Activated CD8-positive, alpha-beta memory T cell treated with anti-CD3 and anti-CD28 coated beads, Interleukin-2, amount 50 U/mL, for 4 hours (primary cell): ENCODE data around the gene IL15.
"Not testable (repeated sequence)": the region's sequence is repeated elsewhere in the genome, so short reads cannot be mapped to it uniquely, and the experiment has no call there.

Source experiments
- DNase-seq: peaks from one replicate; pipeline ENCODE4 v3.0.0-alpha.2; 2020

Gene IL15

GRCh38 chr4:141705048-141705746 lies 68.8 kb downstream of the IL15 start:
- no peak for DNase-seq

GRCh38 chr4:141705747-141706377 lies 69.5 kb downstream of the IL15 start:
- no peak for DNase-seq

- DNase-seq, result no peak
Measured at GRCh38 chr4:141706445-141706844, 70.1 kb downstream of the IL15 start.

GRCh38 chr4:141711211-141711610 lies 74.8 kb downstream of the IL15 start:
- no peak for DNase-seq

- no peak for DNase-seq
Measured at GRCh38 chr4:141713185-141713584, 76.8 kb downstream of the IL15 start.

- no peak for DNase-seq
Measured at GRCh38 chr4:141713771-141714445, 77.5 kb downstream of the IL15 start.

GRCh38 chr4:141719585-141719984 lies 83.2 kb downstream of the IL15 start:
- DNase-seq, result no peak

GRCh38 chr4:141721174-141721573 lies 84.8 kb downstream of the IL15 start:
- no peak for DNase-seq

- no peak for DNase-seq
Measured at GRCh38 chr4:141724646-141725045, 88.3 kb downstream of the IL15 start.

- no peak for DNase-seq
Measured at GRCh38 chr4:141727420-141727819, 91.0 kb downstream of the IL15 start.

GRCh38 chr4:141730805-141731204 lies 94.4 kb downstream of the IL15 start:
- no peak for DNase-seq

GRCh38 chr4:141731481-141731880 lies 95.1 kb downstream of the IL15 start:
- no peak for DNase-seq

GRCh38 chr4:141739636-141740035 lies 103.3 kb downstream of the IL15 start:
- no peak for DNase-seq

GRCh38 chr4:141746026-141746425 lies 109.6 kb downstream of the IL15 start:
- no peak for DNase-seq

GRCh38 chr4:141751806-141752205 lies 115.4 kb downstream of the IL15 start:
- DNase-seq, result not testable (repeated sequence)

GRCh38 chr4:141757287-141757686 lies 120.9 kb downstream of the IL15 start:
- no peak for DNase-seq

- DNase-seq, result no peak
Measured at GRCh38 chr4:141759796-141760425, 123.5 kb downstream of the IL15 start.

GRCh38 chr4:141761926-141762325 lies 125.5 kb downstream of the IL15 start:
- DNase-seq, result no peak

- DNase-seq, result no peak
Measured at GRCh38 chr4:141763374-141763773, 127.0 kb downstream of the IL15 start.

GRCh38 chr4:141768954-141769353 lies 132.6 kb downstream of the IL15 start:
- no peak for DNase-seq

- DNase-seq, result no peak
Measured at GRCh38 chr4:141771889-141772830, 135.8 kb downstream of the IL15 start.

GRCh38 chr4:141772838-141773237 lies 136.5 kb downstream of the IL15 start:
- DNase-seq, result no peak

- no peak for DNase-seq
Measured at GRCh38 chr4:141782205-141782604, 145.8 kb downstream of the IL15 start.
